Aorta (tissue), 5 donors: ENCODE results near the gene ABHD14A. TPM values are rescaled to one million over a fixed set of nuclear protein-coding genes. Genes with fewer than 3 reads are reported as not detected.

ENCODE experiments used
- ATAC-seq: fragments of 200-7000 bp; cut with Tn5 transposase; one replicate; pipeline ENCODE4 v1.9.1; 2022; ENCODE audit warnings: moderate library complexity; ENCODE audit not compliant: low FRiP score
- DNase-seq, 2 donors: peaks; one replicate each; pipeline ENCODE4 v3.0.0-alpha.2; 2020
- H3K27ac ChIP-seq, 2 donors: one replicate each; pipeline ENCODE4 v1.5.1; 2013; ENCODE audit warnings: low read length in 2 of 2, mild to moderate bottlenecking in 2 of 2, moderate library complexity in 2 of 2, control low read depth in 1 of 2, inconsistent platforms in 1 of 2, low read depth in 1 of 2
- H3K27me3 ChIP-seq, 2 donors: one replicate each; pipeline ENCODE4 v1.6.1; 2013; ENCODE audit warnings: control low read depth in 1 of 2, low read length in 1 of 2, mild to moderate bottlenecking in 1 of 2, moderate library complexity in 1 of 2; ENCODE audit not compliant: insufficient read depth in 2 of 2, control insufficient read depth in 1 of 2
- H3K36me3 ChIP-seq, 2 donors: one replicate each; pipeline ENCODE4 v1.6.1; 2013; ENCODE audit warnings: control low read depth in 1 of 2, low read length in 1 of 2, mild to moderate bottlenecking in 1 of 2; ENCODE audit not compliant: insufficient read depth in 2 of 2, control insufficient read depth in 1 of 2
- H3K4me1 ChIP-seq, 2 donors: one replicate each; pipeline ENCODE4 v1.6.1; 2013; ENCODE audit warnings: low read length in 2 of 2, control low read depth in 1 of 2, mild to moderate bottlenecking in 1 of 2, moderate library complexity in 1 of 2; ENCODE audit not compliant: insufficient read depth in 2 of 2, control insufficient read depth in 1 of 2
- H3K4me3 ChIP-seq, 2 donors: one replicate each; pipeline ENCODE4 v1.5.1; 2013; ENCODE audit warnings: low read length in 2 of 2, control low read depth in 1 of 2, mild to moderate bottlenecking in 1 of 2
- H3K9me3 ChIP-seq: one replicate; pipeline ENCODE4 v1.6.1; 2013; ENCODE audit warnings: mild to moderate bottlenecking, low read length; ENCODE audit not compliant: control insufficient read depth
- WGBS, 2 donors: extraction: QIAGEN DNeasy Blood & Tissue Kit; methylation state at CpG; one replicate each; pipeline ENCODE4 v1.1.7; 2013; 5-methylcytosine and 5-hydroxymethylcytosine counted together
- intact Hi-C, 2 donors: fragments of 100-400 bp; cut with DNase I; formaldehyde crosslinking; loops; one replicate each; pipeline versions ENCODE4 v1.14.2 to v1.15.0; 2022
- polyA plus RNA-seq, 2 donors: library from polyadenylated mRNA; stranded (reverse); fragments of 200-250 nt; gene quantifications; one replicate each; pipeline ENCODE4 v1.2.3, GENCODE V29; 2013
- total RNA-seq, 2 donors: library from RNA; stranded (reverse); fragmentation: NEBNext Ultra II Directional; extraction: Animal tissue kit (Norgen Biotek cat#: 25700); gene quantifications; one replicate each; pipeline ENCODE4 v1.2.1, GENCODE V29; 2021
- donor health status: healthy with polysubstance abuse.
- donor health status: Bipolar disorder and iron deficiency.
- donor health status: DM: no; HTN: no; CAD: no.
- donor health status: DM: no; HTN: no; CAD: no.
- donor health status: DM: yes; HTN: yes; CAD: no.

ABHD14A gene
- total and polyA plus RNA-seq, 4 donors = 4.7 to 23.0 (median 12.7) TPM

GRCh38 chr3:51961011-51961410 is 13.9 kb upstream of the ABHD14A start:
- no peak overlapping the region for H3K4me3 ChIP-seq
- H3K27ac ChIP-seq = no peak overlapping the region
- 92 to 94% methylated on average over 18 of the region's 18 CpGs for WGBS, 2 donors
- intact Hi-C loops = no loop called here
- ATAC-seq = no peak
- no peaks in the 10 kb centered on the region for H3K27me3 ChIP-seq
- H3K36me3 ChIP-seq = no peaks in the 10 kb centered on the region
- H3K4me1 ChIP-seq = no peaks in the 10 kb centered on the region
- peak in 1 of 2 donors; percentile 59 for DNase-seq
- H3K9me3 ChIP-seq = no peaks in the 10 kb centered on the region

- no peaks in the 10 kb centered on the region for H3K27me3 ChIP-seq
- peaks cover 0 to 2% of the 10 kb centered on the region in 2 donors for H3K4me1 ChIP-seq
- WGBS, 2 donors = 68 to 69% methylated on average over 9 of the region's 9 CpGs
- no peak overlapping the region for H3K4me3 ChIP-seq
- DNase-seq = no peak
- intact Hi-C loops = no loop called here
- H3K9me3 ChIP-seq = no peaks in the 10 kb centered on the region
- no peak overlapping the region for H3K27ac ChIP-seq
- no peak for ATAC-seq
- H3K36me3 ChIP-seq = no peaks in the 10 kb centered on the region
These were observed 13.0 kb upstream of the ABHD14A start for GRCh38 chr3:51961602-51962569.

DNA sequence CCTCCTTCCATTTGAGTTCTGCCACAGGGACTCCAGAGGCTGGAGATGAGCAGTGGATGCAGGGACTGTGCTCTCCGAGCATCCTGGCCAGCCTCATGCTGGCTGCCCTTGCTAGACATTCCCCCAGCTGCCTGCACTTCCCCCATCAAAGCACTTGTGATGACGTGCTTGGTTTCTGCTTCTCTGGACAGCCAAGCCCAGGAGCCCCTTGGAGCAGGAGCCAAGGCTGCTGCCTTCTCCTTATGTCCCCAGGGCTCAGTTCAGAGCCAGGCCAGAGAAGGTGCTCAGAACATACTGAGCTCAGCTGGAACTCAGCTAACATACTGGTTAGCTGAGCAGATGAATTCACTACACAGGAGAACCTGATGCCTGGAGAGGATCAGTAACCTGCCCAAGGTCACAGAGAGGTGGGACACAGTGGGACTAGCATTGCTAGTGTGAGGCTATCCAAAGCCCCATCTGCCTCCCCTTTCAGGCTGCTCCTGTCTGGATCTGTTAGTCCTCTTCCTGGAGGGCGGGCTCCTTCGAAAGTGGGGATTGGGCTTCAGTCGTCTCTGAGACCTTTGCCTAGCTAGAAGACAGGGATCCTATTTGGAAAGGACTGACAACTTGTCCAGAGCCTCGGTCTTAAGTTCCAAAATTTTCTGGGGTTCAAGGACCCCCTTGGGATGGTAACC is 11.9 kb upstream of the ABHD14A start:
- intact Hi-C loops = no loop called here
- DNase-seq = peak; percentile 45 to 68
- no peak for ATAC-seq
- Histone ChIP-seq H3K27me3 (no peaks in the 10 kb centered on the region), H3K4me1 (peaks cover 0 to 2% of the 10 kb centered on the region in 2 donors), H3K36me3 (no peaks in the 10 kb centered on the region), H3K4me3 (no peak overlapping the region), H3K27ac (no peak overlapping the region), H3K9me3 (no peaks in the 10 kb centered on the region)
- 65 to 66% methylated on average over 6 of the region's 6 CpGs for WGBS, 2 donors

- DNase-seq (no peak), ATAC-seq (no peak)
- no peak overlapping the region for H3K27ac ChIP-seq
- intact Hi-C loops = no loop called here
- H3K4me1 ChIP-seq = peaks cover 0 to 2% of the 10 kb centered on the region in 2 donors
- H3K27me3 ChIP-seq = no peaks in the 10 kb centered on the region
- H3K9me3 ChIP-seq = no peaks in the 10 kb centered on the region
- WGBS, 2 donors = 50 to 69% methylated on average over 11 to 12 of the region's 12 CpGs
- H3K36me3 ChIP-seq = no peaks in the 10 kb centered on the region
- no peak overlapping the region for H3K4me3 ChIP-seq
These were observed 10.9 kb upstream of the ABHD14A start for GRCh38 chr3:51963951-51964451.

- ATAC-seq = no peak
- no peaks in the 10 kb centered on the region for H3K36me3 ChIP-seq
- H3K9me3 ChIP-seq = no peaks in the 10 kb centered on the region
- no peak for DNase-seq
- H3K27me3 ChIP-seq = no peaks in the 10 kb centered on the region
- intact Hi-C loops = no loop called here
- WGBS, 2 donors = 62 to 74% methylated on average over 4 of the region's 4 CpGs
- no peak overlapping the region for H3K4me3 ChIP-seq
- H3K27ac ChIP-seq = no peak overlapping the region
- peaks cover 0 to 2% of the 10 kb centered on the region in 2 donors for H3K4me1 ChIP-seq
These were observed 10.3 kb upstream of the ABHD14A start for GRCh38 chr3:51964521-51964920.

- peaks cover 0 to 2% of the 10 kb centered on the region in 2 donors for H3K4me1 ChIP-seq
- intact Hi-C loops = no loop called here
These were observed 8.8 kb upstream of the ABHD14A start for GRCh38 chr3:51966016-51966415.

DNA sequence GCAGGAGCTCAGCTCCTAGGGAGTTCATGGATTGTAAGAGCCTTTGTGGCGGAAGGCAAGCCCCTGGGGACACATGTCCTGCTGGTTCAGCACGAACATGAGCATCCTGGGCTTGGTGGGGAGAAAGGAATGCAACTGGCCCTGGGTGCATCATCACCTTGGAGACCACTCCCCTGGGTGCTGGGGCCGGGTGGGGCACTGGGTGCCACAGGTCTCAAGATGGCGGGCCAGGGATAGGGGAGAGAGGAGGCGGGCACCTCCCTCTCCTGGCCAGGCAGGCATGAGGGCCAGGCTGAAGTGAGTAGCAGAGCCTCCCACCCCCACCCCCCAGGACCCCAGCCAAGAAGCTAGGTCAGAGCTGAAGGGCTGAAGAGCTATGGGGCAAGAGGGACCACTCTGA is 8.4 kb upstream of the ABHD14A start:
- WGBS, 2 donors = 29 to 37% methylated on average over 3 to 5 of the region's 5 CpGs
- H3K27ac ChIP-seq = peak overlapping the region in 1 of 2 donors; percentile 65
- H3K27me3 ChIP-seq = no peaks in the 10 kb centered on the region
- intact Hi-C loops = no loop called here
- no peaks in the 10 kb centered on the region for H3K9me3 ChIP-seq
- no peak for DNase-seq
- no peaks in the 10 kb centered on the region for H3K36me3 ChIP-seq
- ATAC-seq = no peak
- peak overlapping the region; percentile 59 to 68 for H3K4me3 ChIP-seq
- H3K4me1 ChIP-seq = peaks cover 0 to 2% of the 10 kb centered on the region in 2 donors

More at GRCh38 chr3:51966016-51966415, 8.8 kb upstream of the ABHD14A start:
- Histone ChIP-seq H3K36me3 (no peaks in the 10 kb centered on the region), H3K9me3 (no peaks in the 10 kb centered on the region), H3K4me3 (no peak overlapping the region), H3K27ac (no peak overlapping the region), H3K27me3 (no peaks in the 10 kb centered on the region)
- DNase-seq (no peak), ATAC-seq (no peak)
- WGBS, 2 donors = 63% methylated on average over 2 of the region's 2 CpGs

- no peaks in the 10 kb centered on the region for H3K9me3 ChIP-seq
- H3K27ac ChIP-seq = peak overlapping the region in 1 of 2 donors; percentile 65
- H3K4me1 ChIP-seq = peaks cover 0 to 2% of the 10 kb centered on the region in 2 donors
- ATAC-seq (no peak), DNase-seq (no peak)
- no peaks in the 10 kb centered on the region for H3K27me3 ChIP-seq
- WGBS, 2 donors = 1 to 2% methylated on average over 32 to 33 of the region's 33 CpGs
- H3K4me3 ChIP-seq = peak overlapping the region; percentile 59 to 68
- no peaks in the 10 kb centered on the region for H3K36me3 ChIP-seq
- intact Hi-C loops = no loop called here
These were observed 7.9 kb upstream of the ABHD14A start for GRCh38 chr3:51966922-51967383.
